Left forelimb (tissue), 1 donor: ENCODE results near the gene SYTL3.

Experiments
- DNase-seq: peaks from one replicate; pipeline ENCODE4 v3.0.0-alpha.2; 2018; ENCODE audit warnings: low spot score

SYTL3 gene

DNA sequence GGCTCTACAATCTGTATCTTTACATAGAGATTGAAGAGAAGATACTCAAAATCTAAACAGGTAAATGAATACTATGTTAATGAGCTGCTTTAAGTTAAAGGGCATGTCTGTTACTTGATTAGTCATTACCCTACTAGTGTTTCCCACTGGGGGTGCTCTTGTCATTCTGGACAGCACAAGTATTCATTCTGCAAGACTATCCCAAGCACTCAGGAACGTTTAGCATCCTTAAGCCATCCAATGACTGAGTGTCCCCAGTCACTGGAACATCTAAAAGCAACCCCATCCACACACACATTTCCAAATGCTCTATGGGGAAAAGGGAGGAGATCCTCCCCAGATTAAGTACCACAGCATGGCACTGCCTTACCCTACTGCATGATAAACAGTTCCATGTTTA, 143.6 kb downstream of the SYTL3 start:
- no peak for DNase-seq

DNA sequence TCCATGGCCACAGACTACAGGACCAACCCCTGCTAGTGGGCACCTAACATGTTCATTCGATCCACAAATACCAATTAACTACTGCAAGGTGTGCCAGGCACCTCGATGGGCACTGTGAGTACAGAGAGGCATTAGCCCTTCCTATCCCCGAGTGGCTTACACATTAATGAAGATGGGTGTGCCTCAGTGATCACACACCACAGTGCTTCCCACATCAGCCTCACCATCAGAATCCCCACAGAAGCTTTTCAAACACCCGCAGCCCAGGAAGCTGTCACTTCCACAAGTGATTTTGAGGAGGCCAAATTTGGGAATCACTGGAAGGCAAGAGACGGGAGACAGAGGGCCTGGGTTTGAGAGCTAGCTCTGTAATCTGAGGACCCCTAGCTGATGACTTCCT, 145.7 kb downstream of the SYTL3 start:
- no peak for DNase-seq

- DNase-seq, result no peak
Observed at GRCh38 chr6:158796353-158796752, 146.5 kb downstream of the SYTL3 start.

DNA sequence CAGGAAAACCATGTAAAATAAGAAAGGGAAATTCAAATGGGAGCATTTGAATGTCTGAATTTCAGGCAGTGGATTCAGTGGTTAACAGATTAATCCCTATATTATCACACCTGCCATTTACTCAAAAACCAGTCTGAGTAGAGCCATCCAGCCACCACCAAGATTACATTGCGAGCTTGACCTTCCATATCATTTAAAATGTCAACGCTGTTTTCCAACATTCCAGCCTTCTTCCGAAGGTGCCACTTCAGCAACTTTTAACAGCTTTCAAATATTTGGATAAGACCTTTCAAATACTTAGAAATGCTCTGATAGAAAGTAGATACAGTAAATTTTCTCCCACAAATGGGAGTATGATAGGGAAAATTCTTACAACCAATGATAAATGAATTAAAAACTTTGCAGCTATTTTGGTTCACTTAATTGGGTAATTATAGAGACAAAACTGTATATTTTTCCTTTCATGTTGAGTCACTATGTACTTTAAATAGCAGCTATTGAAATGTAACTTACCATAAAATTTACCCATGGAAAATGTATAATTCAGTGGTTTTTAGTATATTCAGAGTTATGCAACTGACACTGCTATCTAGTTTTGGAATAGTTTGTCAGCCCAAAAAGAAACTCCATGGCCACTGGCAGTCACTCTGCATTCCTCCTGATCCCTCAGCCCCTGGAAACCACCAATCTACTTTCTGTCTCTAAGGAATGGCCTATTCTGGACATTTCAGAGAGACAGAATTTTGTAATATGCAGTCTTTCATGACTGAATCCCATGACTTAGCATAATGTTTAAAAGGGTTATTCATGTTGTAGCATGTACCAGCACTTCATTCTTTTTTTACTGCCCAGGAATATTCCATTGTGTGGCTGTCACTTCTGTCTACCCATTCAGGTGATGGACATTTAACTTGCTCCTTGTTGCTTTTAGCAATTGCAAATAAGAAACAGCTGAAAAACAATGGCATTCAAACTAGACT, 147.8 kb downstream of the SYTL3 start:
- DNase-seq, result no peak

DNA sequence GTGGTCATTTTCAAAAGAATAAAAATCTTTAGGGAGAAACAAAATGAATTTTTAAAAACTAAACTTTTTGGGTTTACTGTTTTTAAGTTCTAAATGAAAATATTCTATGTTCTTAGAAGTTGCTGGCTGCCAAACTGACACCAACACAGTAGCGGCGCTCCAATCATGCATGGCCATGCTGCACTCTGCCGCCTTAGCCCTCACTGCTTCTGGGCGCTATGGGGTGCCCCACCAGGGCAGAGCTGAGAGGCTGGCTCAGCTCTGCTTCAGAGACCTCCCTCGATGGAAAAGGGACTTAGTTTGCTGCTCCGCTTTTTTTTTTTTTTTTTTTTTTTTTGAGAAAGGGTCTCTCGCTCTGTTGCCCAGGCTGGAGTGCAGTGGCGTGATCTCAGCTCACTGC, 148.5 kb downstream of the SYTL3 start:
- no peak for DNase-seq

GRCh38 chr6:158799051-158799792, 149.4 kb downstream of the SYTL3 start:
- no peak for DNase-seq

- no peak for DNase-seq
Observed at GRCh38 chr6:158801655-158802294, 151.9 kb downstream of the SYTL3 start.

DNA sequence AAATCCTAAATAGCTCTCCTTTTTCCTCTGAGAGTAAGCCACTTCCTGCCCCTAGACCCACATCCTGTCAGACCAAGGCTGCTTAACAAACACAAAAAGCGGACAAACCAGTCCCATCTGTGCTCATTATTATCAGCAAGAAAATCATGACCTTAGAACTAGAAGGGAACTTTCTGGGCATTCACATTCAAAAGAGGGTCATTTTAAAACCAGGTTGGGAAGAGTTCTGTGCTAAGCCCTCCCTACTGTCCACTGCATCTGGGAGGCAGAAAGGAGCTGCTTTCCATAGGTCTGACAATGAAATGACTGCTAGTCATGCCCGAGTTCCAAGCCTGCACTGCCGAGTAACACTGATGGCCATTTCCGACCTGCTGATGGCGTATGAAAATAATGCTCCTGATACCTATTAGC, 153.9 kb downstream of the SYTL3 start:
- DNase-seq, result no peak

DNA sequence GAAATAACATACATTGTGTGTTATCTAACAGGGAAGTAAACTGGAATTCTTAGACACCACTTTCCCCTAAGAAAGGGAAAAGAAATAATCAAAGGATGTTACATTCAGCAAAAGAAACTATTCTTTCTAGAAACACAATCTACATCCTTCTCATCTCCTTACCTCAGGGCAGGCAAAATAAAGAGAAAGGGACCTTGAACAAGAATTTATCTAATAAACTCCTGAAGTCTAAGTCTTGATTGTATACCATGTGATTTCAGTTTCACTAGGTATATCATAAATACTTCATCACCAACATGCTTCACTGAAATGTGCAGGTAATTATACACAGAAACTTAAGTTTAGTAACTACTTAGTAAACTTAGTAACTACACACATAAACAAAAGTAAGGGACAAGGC, 154.4 kb downstream of the SYTL3 start:
- no peak for DNase-seq

DNA sequence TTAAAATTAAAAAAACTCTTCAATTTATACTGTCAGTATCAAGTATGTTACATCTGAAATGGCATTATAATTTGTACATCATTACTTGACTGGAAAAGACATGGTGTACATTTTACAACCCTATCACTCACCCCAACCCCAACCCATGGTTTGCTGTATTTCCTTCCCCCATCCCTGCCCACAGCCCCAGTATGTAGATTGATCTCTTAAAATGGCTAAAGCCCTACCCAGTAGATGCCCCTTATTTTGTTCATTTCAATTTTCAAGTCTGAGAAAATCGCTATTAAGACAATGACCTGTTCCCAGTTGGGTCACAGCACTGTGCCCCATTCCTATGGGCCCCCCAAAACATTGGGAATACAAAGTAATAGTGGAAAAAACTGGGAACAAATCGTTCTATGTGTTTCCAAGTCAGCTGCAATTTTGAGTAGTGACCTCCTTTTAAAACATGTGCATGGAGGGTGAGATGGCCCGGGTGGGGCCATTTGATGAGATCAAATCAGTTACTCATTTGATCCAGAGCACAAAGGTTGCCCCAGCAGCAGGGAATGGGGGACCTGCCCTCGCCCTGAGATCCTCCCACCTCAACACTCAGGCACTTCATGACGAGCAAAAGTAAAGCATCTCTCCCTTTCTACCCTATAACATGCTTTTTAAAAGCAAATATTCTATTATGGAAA, 156.0 kb downstream of the SYTL3 start:
- no peak for DNase-seq

DNA sequence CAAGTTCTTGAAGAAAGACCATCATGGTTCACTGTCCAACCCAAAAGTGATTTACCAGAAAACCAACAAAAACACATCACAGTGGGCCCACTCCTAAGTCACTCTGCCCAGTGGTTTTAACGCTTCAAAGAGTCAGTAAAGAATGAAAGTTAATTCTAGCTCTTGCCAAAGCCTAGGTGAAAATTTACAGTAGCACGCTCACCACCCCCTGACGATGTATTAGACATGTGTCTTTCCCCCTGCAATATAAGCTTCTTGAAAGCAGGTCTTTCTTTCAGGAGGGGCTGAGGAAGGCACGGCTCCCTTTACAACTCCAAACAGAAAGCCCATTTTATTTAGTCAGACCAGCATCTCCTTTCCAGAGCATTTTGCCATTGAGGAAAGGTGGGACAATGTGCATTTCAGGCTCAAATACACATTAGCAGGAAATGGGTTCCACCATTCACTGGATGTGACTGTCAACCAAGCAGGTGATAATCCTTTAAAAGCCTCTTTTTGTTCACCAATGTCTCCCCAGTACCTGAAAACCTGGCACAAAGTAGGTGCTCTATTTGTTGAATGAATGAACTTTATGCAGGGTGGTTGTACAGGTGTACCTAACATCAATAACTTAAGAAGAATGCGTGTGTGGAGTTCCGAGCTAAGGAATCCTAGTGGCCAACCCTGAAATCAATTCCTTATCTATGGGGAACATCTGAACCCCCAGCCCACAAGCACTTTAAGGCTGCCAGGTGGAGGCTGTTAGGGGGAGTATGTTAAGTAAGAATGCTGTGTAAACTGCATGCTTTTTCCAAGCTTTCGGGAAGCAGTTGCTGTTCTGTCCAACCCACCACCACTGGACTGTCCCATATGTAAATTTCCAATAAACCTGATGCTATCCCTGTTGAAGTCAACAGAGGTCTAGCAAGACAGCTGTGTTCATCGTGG, 157.9 kb downstream of the SYTL3 start:
- DNase-seq, result no peak

DNA sequence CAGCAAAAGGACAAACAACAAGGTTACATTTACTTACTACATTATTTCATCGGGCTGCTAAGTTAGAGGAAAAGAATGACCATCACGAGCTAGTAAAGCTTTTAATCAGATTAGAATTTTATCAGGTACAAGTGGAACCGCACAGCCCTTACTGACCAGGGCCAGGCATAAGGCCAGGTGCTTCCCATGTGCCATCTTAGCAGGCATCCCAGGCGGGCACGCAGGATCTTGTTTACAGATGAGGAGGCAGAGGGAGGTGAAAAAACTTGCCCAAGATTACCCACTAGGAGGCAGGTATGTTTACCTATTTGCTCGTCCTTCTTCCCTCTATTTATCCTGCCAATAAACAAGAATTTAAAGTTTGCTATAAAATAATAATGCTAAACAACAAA, 158.6 kb downstream of the SYTL3 start:
- no peak for DNase-seq

- no peak for DNase-seq
Observed at GRCh38 chr6:158808941-158809678, 159.3 kb downstream of the SYTL3 start.

GRCh38 chr6:158810155-158811095, 160.6 kb downstream of the SYTL3 start:
- DNase-seq, result no peak

- no peak for DNase-seq
Observed at GRCh38 chr6:158812611-158813010, 162.8 kb downstream of the SYTL3 start.

- DNase-seq, result no peak
Observed at GRCh38 chr6:158813032-158813431, 163.2 kb downstream of the SYTL3 start.
